ENCODE results near the gene CHRM1. TPM values are rescaled to one million over a fixed set of nuclear protein-coding genes. Genes with fewer than 3 reads are reported as not detected.

Gene CHRM1
- total and polyA plus RNA-seq, 2 of the 13 experiments (the other 11 are each of a cell fraction or from before 2014, with no cell fraction given), result not detected

- peak; percentile 88 for TF ChIP-seq MYC (CRISPR knock-in tag; IDR thresholded peaks at IDR 0.05; ENCODE audit: borderline replicate concordance)
- no peak for TF ChIP-seq ZNF24 (IDR thresholded peaks at IDR 0.05)
- no peak; the same call in 1 of the 2 replicates for TF ChIP-seq MIXL1 (CRISPR knock-in tag; IDR thresholded peaks at IDR 0.05)
- no peak for TF ChIP-seq HMG20A (CRISPR knock-in tag; IDR thresholded peaks at IDR 0.05; ENCODE audit: borderline replicate concordance)
- peak; percentile 59; the same call in 2 of the 3 replicates for TF ChIP-seq MXI1 (IDR thresholded peaks at IDR 0.05; ENCODE audit: borderline replicate concordance, low read depth, low read length)
- TF ChIP-seq NR0B2 (CRISPR knock-in tag; IDR thresholded peaks at IDR 0.05), result peak; percentile 19; the same call in 1 of the 2 replicates
- peak; percentile 15; the same call in 1 of the 2 replicates for TF ChIP-seq NFAT5 (CRISPR knock-in tag; IDR thresholded peaks at IDR 0.05)
- peak; percentile 72; the same call in 1 of the 2 replicates for TF ChIP-seq SMAD1 (CRISPR knock-in tag; IDR thresholded peaks at IDR 0.05; ENCODE audit: borderline replicate concordance, low read depth)
- TF ChIP-seq MTERF4 (CRISPR knock-in tag; IDR thresholded peaks at IDR 0.05), result peak; percentile 77; the same call in 1 of the 2 replicates
- no peak for TF ChIP-seq SSRP1 (CRISPR knock-in tag; IDR thresholded peaks at IDR 0.05)
- TF ChIP-seq ZUFSP (CRISPR knock-in tag; IDR thresholded peaks at IDR 0.05; ENCODE audit: borderline replicate concordance), result peak; percentile 59; the same call in 1 of the 2 replicates
- TF ChIP-seq KLF6 (CRISPR knock-in tag; IDR thresholded peaks at IDR 0.05), result peak; percentile 64; the same call in 1 of the 2 replicates
- no peak for TF ChIP-seq ZNF317 (CRISPR knock-in tag; IDR thresholded peaks at IDR 0.05)
- TF ChIP-seq MEF2D (CRISPR knock-in tag; IDR thresholded peaks at IDR 0.05), result peak; percentile 69; the same call in 1 of the 2 replicates
- TF ChIP-seq KAT8 (CRISPR knock-in tag; IDR thresholded peaks at IDR 0.05), result peak; percentile 66
- peak; percentile 93 for TF ChIP-seq RBM22 (optimal IDR thresholded peaks at IDR 0.05; ENCODE audit: low read length)
- peak; percentile 52; the same call in 1 of the 2 replicates for TF ChIP-seq SKIL (CRISPR knock-in tag; IDR thresholded peaks at IDR 0.05; ENCODE audit: borderline replicate concordance)
Measured at GRCh38 chr11:62880803-62881578, 40.2 kb downstream of the CHRM1 start, which contains the start of gene SLC3A2 (continued).

All from HepG2 (cell line).